HG03045 (cell line): ENCODE data around the gene MEI1.
"Not testable (repeated sequence)": the region's sequence is repeated elsewhere in the genome, so short reads cannot be mapped to it uniquely, and the experiment has no call there.

ENCODE experiments used
- ATAC-seq: cut with Tn5 transposase; IDR thresholded peaks from one replicate; pipeline ENCODE4 v1.9.1; 2021; ENCODE audit warnings: mild to moderate bottlenecking, moderate library complexity; ENCODE audit not compliant: unreplicated experiment

Gene MEI1

DNA sequence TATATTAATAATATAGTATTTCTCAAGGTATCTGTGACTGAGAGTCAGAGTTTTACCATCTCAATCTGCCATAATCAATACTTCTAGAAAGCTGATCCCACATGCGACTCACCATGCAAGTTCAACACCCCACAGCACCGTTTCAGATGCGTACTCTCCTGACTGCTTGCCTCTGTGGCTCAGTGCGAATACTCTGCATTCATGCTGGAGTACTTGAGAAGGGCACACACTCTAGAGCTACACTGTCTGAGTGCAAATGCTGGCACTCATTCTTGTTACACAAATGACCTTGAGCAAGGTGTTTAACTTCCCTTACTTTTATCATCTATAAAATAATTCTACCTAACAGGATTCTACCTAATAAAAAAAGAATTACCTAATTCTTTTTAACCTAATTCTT lies 23.2 kb upstream of the MEI1 start:
- ATAC-seq = no peak

GRCh38 chr22:41681616-41682015 lies 17.7 kb upstream of the MEI1 start:
- no peak for ATAC-seq

- no peak for ATAC-seq
These were observed 17.1 kb upstream of the MEI1 start for GRCh38 chr22:41682033-41682807.

- no peak for ATAC-seq
These were observed 16.3 kb upstream of the MEI1 start for GRCh38 chr22:41683052-41683451.

GRCh38 chr22:41683616-41684015 lies 15.7 kb upstream of the MEI1 start:
- ATAC-seq = no peak

DNA sequence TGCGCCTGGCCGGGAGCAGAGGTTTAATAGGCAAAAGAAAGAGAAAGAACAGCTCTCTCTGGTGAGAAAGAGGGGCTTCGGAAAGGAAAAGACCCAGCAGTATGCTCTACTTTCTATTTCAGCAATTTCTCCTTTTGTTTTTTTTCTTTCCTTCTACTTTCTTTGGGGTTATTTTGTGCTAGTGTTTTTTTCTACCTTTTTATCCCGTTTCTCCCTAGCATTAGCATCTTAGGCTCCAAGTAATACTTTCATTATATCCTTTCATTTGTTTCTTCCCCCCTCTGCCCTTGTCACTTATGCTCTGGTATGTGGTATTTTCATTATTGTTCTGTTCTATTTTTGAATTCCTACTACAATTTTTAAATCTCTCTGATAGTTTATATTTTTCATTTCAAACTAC lies 15.1 kb upstream of the MEI1 start:
- ATAC-seq = no peak

DNA sequence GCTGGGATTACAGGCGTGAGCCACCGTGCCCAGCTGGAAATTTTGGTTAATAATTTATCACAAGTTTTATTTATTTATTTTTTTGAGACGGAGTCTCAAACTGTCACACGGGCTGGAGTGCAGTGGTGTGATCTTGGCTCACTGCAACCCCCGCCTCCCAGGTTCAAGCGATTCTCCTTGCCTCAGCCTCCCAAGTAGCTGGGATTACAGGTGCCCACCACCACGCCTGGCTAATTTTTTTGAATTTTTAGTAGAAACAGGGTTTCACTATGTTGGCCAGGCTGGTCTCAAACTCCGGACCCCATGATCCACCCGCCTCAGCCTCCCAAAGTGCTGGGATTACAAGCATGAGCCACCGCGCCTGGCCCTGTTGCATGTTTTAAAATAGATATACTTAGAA lies 12.4 kb upstream of the MEI1 start:
- ATAC-seq = not testable (repeated sequence)

DNA sequence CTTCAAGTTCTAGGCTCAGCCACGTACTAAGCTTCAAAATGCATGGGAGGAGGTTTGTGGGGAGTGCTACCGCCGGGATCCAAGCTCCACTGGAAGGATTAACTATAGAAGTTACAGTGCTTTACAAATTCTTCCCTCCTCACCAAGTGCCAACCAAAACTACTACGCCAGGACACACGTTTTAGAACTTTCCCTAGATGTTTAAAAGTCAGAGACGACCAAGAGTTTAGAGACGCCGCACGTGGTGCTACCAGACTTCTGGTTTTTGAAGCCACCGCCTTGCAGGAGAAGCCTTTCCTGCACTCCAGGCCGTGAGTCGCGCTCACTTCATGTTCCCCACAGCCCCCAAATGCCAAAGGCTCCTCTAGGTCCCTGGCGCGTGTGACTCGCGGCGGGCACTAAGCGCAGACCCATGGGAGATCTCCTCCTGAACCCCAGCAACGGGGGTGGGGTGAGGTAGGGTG lies 11.4 kb upstream of the MEI1 start:
- peak; percentile 10 for ATAC-seq

DNA sequence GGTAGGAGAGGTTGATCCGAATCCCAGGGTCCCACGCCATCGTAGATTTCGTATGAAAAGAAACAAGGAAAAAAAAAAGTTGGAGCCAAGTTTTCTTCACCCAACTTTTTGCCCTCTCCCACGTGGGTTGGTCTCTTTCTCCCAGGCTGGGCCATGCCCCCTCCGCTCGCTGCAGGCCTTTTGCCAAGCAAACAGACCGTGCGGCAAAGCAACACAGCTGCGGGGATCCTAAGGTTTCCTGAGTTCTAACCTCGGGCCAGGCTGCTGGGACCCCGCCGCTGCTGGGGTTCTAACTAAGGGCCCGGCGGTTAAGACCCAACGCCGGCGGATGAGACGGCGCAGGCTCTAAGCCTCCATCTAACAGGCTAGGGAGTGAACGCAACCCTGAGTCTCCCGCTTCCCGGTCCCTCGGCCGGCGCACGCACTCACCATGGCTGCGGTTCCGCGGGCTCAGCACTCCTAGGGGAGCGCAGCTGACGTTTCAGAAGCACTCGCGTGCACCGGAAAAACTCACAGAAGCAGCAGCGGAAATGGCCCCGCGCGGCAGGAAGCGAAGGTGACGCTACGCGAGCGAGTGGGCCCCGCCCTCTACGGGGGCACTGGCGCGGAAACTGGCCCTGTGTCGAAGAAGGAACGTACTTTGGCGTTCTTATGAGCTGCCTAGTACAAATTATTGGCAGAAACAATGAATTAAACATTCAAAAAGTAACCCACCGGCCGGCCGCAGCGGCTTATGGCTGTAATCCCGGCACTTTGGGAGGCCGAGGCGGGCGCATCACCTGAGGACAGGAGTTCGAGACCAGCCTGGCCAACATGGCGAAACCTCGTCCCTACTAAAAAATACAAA lies 10.7 kb upstream of the MEI1 start, which contains the start of gene SNU13:
TSS of gene SNU13 (minus strand) at position 503 of the 847 bp plus-strand sequence. CDS start at position 432, 71 bp downstream.
- ATAC-seq = peak; percentile 85

DNA sequence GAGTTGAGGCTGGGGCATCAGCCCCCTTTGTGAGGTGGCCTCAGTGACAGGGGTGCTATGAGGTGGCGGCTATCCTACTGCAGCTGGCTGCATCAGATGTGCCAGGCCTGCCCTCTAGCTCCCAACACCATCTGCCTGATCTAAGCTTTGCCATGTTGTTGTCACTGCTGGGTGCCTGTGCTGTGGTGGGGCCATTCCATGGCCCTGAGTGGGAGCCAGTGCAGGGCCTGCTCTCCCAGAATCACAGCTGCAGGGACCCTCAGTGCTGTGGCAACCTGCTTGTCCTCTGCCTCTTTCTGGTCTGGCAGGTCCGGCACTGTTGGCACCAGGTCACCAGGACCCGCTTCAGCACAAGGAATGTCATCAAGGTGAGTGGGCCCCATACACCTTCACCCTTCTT lies 8.8 kb upstream of the MEI1 start:
- no peak for ATAC-seq

- no peak for ATAC-seq
These were observed 4.1 kb upstream of the MEI1 start for GRCh38 chr22:41695211-41695610.

DNA sequence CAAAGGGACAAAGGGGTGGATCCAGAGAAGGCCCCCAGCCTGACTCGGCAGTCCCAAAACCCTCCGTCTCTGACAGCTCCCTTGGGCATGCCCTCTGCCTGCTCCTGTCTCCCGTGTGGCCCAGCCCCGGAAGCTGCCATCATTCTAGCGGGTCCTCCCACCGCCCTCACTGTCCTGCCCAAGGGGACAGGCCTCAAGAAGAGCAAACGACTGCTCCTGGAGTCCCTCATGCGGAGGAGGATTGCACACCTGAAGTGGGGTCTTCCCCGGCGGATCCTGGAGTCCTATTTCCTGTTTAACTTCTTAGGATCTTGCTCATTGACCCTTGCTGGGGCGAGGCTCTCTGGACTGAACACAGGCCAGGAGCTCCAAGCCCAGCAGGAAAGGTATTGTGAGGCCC lies 2.6 kb upstream of the MEI1 start:
- no peak for ATAC-seq

DNA sequence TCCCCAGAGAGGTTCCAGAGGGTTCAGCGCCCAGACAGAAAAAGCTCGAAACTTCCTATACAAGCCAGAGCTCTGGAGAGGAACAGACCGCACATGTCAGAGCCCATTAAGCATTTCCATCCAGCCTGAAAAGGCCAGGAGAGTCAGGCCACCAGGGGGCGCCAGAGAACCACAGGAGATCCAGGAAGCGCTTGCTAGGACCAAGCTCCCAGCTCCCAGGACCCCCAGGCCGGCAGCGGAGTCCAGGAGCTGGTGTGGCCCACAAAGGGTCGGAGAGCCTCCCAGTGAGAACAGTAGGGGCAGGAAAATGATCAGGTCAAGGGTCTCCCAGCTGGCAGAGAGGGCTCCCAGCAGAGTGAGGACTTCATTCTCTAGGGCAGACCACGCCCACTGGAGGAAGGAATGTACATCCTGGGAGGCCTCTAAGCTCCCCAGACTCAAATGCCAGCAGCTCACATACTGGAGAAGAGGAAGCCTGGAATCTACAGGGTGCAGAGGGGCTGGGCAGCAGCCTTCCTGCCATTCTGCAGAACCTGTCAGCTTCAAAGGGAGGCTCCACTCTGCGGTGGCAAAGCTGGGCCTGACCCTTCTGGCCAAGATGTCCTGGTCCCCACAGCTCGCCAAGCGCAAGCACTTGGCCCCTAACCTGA lies 2.1 kb upstream of the MEI1 start:
- ATAC-seq = no peak

GRCh38 chr22:41700108-41700364 lies 733 bp downstream of the MEI1 start:
- no peak for ATAC-seq

GRCh38 chr22:41702763-41703162 lies 3.5 kb downstream of the MEI1 start:
- ATAC-seq = no peak

DNA sequence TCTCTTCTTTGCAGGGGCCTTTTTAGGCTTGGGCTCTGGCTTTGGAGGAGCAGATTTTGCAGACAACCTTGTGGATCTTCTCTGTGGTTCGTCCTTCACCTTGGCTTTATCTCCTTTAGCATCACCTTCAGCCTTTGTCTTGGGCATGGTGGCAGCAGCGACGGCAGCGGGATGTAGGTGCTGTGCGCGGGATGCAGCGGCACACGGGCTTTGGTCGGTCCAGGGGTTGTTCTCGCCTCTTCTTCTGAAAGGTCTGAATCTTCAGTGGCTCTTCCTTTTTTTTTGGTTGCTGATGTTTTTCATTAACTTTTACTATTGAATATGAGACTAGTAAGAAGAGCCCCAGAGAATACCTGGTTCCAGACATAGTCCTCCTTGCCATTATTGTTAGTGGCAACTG lies 10.0 kb downstream of the MEI1 start:
- no peak for ATAC-seq

GRCh38 chr22:41713004-41713403 lies 13.7 kb downstream of the MEI1 start:
- ATAC-seq = no peak

- no peak for ATAC-seq
These were observed 23.2 kb downstream of the MEI1 start for GRCh38 chr22:41722496-41722895.

DNA sequence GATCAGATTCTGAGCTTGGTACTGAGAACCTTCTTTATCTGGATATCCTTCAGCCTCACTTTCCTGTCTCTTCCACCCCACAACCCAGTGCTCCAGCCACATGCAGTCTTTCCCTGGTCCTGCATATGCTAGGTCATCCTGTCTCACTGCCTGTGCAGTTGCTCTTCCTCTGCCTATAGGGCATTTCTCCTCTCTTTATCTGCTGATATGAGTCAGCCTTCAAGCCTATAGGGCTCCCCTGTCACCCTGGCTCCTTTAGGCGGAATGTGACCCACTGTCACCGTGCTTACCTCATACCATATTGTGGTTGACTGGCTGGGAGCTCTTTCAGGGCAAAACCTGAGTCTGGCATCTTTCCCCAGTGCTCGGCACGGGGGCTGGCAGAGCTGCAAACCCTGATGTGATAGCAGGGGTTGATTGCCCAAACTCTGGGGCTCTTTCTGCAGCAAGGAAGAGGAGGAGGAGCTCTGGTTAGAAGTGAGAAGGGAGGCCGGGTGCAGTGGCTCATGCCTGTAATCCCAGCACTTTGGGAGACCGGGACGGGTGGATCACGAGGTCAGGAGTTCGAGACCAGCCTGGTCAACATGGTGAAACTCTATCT lies 26.3 kb downstream of the MEI1 start:
- ATAC-seq = no peak

- no peak for ATAC-seq
These were observed 32.3 kb downstream of the MEI1 start for GRCh38 chr22:41731609-41732008.

DNA sequence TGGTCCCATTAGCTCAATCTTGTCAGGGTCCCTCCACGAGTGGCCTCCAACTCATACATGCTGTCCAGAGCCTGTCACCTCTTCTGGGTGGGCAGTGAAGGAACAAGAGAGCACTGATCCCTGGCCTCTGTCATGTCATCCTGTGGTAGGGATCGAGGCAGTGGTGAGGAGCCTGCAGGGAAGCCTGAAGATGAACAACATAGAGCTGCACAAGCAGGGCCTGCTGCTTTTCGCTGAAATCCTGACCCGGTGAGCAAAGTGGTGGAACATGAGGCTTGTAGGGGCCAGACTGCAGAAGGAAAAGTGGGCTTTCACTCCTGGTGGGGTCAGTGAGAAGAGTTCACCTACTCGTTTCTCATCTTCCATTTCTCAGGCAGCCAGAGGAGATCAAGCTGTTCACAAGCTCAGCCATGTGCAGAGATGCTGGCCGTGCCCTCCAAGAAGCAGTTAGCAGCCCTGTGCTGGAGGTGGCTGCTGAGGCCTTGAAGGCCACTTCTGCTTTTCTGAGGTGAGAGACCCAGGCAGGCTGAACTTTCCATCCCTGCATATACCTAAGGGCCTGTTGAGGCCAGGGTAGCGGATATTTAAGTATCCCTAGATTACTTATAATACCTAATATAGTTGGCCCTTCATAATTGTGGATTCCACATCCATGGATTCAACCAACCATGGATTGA lies 32.9 kb downstream of the MEI1 start:
- no peak for ATAC-seq
